Measurements from ENCODE around the gene ZSWIM1.

Gene ZSWIM1

DNA sequence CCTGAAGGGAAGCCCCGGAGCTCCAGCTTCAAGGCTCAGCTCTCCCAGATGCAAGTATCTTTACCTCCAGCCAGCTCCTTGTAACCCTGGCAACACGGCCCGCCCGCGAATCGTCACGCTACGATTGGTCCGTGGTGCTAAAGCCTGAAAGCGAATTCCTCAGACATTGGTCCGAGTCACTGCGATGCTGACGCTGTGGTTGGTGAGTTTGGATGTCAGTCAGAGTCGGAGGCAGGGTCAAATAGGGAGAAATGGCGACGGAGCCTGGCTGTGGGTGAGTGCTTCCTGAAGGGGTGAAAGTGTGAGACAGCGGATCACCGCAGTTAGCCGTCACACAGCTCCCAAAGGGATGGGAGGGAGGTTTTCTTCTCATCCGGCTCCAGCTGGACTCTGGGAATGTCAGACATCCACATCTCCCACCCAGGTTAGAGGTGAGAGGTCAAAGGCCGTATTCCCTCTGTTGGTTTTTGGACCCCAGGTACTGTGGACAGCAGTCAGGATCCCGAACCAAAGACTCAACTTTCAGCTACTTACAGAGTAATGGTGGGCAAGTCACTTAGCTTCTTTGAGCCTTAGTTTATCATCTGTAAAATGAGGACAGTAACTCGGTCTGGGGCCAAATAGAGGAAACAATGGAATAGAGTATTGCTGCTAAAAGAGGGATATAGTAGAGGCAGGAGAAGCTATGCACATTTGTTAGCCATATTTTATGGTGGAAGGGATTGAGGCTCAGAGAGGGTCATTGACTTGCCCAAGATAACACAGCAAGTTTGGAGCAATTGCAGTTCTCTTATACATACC lies at the start of gene ZSWIM1:
Gene ZSWIM1, plus strand, starts transcription at position 240 of the 801 bp plus-strand sequence. CDS start 1,366 bp downstream, outside the sequence.
- peak; percentile 98 for DNase-seq

GRCh38 chr20:45832619-45833018 lies 48.4 kb upstream of the ZSWIM1 start:
- no peak for DNase-seq

DNA sequence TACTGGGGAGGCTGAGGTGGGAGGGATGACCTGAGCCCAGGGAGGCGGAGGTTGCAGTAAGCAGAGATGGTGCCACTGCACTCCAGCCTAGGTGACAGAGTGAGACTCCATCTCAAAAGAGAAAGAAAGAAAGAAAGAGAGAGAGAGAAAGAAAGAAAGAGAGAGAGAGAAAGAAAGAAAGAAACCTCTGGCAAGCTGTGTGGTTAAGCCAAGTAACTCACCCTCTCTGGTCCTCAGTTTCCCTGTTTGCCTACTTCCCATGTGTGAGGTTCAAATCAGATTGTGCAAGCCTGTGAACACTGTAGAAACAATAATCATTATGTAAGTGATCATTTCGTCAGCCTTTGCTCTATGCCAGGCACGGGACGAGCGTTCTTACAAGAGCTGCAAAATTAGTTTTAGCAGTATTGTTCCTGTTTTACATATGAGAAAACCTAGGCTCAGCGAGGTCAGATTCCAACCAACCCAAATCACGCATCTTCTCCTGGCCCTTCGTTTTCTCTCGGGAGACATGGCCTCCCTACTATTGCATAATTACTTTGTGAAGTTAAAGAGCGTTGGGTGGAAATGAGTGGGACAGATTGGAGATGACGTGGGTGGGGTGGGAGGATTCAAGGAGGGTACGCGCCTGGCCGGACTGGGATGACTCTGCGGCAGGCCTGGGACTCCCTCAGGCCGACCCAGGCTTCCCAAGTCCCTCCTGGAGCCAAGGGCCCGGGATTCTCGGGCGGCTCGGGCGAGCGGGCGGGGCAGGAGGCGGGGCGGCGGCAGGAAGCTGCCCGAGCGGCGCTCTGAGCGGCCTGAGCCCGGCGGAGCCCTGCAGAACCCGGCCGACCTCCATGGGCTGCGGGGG lies 47.8 kb upstream of the ZSWIM1 start, which contains the start of gene SNX21:
Gene SNX21, plus strand, starts transcription at position 770 of the 853 bp plus-strand sequence. CDS start 121 bp downstream, outside the sequence.
- DNase-seq = peak; percentile 50

DNA sequence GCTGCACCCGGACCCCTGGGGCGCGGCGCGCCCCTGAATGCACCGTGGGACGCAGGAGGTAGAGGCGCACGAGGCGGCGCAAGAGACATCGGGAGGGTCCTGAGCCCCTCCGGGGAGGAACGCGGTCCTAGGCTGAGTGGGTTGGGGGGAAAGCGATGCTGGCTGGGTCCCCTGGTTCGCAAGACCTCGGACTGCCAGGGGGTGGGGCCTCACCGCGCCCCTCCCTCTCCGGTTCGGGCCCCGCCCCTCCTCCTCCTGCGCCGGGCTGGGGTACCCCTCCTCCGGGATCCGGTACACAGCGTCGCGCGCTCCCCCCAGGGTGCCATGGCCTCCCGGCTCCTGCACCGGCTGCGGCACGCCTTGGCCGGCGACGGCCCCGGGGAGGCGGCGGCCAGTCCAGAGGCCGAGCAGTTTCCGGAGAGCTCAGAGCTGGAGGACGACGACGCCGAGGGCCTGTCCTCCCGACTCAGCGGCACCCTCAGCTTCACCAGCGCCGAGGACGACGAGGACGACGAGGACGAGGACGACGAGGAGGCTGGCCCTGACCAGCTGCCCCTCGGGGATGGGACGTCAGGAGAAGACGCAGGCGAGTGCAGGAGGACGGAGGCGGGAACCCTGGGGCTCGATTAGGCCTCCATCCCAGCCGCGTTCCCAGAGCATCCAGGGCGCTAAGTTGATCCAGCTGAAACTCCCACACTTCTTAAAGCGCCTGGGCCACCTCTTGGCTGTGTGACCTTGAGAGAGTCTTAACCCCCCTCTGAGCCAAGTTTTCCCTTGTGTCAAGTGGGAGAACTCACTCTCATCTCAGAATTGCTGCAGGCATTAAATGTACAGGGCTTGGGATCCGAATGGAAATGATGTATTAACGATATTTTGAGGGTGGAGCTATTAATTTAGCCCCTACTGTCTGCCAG lies 46.9 kb upstream of the ZSWIM1 start:
- DNase-seq = peak; percentile 61

DNA sequence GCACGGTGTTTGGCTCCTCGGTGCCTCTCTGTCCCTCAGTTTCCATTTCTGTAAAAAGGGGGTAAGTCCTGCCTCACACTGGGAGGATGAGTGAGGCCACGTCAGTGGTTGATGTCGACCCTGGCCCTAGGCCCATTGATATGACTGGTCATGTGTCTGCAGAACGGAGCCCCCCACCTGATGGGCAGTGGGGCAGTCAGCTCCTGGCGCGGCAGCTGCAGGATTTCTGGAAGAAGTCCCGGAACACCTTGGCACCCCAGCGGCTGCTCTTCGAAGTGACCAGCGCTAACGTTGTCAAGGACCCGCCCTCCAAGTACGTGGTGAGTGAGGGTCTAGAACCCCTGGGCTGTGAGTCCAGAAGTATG lies 46.2 kb upstream of the ZSWIM1 start:
- no peak for DNase-seq

- DNase-seq = no peak
Measured at GRCh38 chr20:45835329-45835765, 45.7 kb upstream of the ZSWIM1 start.

- no peak for DNase-seq
Measured at GRCh38 chr20:45835825-45836224, 45.2 kb upstream of the ZSWIM1 start.

GRCh38 chr20:45836841-45837240 lies 44.2 kb upstream of the ZSWIM1 start:
- DNase-seq = no peak

DNA sequence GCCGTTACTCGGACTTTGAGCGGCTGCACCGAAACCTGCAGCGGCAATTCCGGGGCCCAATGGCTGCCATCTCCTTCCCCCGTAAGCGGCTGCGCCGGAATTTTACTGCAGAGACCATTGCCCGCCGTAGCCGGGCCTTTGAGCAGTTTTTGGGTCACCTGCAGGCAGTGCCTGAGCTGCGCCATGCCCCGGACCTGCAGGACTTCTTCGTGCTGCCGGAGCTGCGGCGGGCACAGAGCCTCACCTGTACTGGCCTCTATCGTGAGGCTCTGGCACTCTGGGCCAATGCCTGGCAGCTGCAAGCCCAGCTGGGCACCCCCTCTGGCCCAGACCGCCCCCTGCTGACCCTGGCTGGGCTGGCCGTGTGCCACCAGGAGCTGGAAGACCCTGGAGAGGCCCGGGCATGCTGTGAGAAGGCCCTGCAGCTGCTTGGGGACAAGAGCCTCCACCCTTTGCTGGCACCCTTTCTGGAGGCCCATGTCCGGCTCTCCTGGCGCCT lies 40.3 kb upstream of the ZSWIM1 start:
- DNase-seq = no peak

GRCh38 chr20:45841407-45842129 lies 39.5 kb upstream of the ZSWIM1 start:
- DNase-seq = no peak

GRCh38 chr20:45842169-45842812 lies 38.7 kb upstream of the ZSWIM1 start:
- DNase-seq = no peak

DNA sequence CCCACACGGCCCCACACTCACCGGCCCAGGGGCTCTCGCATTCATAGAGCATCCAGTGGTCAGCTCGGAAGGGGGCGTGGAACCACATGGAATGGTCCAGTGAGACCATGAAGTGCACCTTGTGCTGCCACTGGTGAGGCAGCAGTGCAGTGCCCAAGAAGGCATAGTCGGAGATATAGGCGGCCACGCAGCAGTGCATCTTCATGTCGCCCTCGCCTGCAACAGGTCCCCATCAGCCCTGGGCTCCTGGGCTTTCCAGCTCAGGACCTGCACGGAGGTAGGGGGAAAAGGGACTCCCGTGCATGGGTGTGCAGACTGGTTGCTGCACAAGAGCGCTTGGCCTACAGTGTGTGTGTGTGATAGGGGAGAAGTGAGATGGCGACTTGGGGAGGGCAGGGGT lies 37.5 kb upstream of the ZSWIM1 start:
- DNase-seq = no peak

- DNase-seq = no peak
Measured at GRCh38 chr20:45845452-45845851, 35.6 kb upstream of the ZSWIM1 start.

DNA sequence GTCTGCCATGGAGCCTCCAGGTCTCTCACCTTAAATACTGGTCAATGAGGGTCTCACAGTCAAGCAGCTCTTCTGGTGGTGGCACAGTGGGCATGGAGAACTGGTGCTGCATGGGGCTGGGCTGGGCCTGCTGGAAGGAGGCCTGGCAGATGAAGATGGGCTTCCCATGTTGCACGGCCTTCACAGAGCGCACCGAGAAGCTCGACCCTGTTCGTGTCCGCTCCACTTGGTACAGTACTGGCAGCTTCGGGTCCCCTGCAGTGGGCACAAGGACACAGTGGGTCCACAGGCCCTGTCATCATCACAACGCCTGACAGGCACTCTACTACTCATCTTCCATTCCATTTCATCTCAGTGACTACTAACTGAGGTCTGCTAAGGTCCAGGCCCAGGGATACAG lies 32.6 kb upstream of the ZSWIM1 start:
- no peak for DNase-seq

- no peak for DNase-seq
Measured at GRCh38 chr20:45848969-45849582, 32.0 kb upstream of the ZSWIM1 start.

DNA sequence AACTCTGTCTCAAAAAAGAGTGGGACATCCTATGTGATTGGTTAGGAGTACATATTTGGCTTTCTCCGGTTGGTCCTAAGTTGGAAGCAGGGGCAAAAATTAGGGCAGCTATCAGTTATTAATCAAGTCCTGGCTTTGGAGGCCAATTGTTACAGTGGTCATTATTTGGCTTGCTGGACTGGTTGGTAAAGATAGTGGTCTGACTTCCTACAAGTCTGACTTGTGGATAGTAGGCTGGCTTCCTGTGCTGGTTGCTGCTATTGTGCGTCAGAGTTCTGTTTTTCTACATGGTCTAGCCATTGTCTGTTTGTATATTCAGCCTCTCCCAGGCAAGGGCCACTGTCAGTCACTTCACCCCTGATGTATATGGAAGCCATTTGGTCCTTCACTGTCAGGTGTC lies 30.8 kb upstream of the ZSWIM1 start:
- no peak for DNase-seq

DNA sequence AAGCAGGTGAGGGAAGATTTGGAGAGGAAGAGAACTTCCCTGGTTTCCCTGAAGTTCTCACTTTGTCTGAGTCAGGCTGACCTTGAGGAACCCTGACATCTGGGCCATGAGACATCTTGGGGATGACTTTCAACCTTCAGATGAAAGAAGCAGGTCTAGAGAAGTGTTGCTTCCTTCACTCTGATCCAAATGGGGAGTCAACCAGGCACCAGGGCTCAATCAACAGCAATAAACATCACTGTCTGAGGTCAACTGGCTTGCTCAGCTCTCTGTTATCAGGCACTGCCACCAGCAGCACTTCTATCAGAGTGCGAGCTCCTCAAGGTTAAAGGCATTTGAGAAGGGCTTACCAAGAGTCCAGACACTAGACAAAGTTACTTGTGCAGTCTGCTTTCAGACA lies 30.1 kb upstream of the ZSWIM1 start:
- no peak for DNase-seq

DNA sequence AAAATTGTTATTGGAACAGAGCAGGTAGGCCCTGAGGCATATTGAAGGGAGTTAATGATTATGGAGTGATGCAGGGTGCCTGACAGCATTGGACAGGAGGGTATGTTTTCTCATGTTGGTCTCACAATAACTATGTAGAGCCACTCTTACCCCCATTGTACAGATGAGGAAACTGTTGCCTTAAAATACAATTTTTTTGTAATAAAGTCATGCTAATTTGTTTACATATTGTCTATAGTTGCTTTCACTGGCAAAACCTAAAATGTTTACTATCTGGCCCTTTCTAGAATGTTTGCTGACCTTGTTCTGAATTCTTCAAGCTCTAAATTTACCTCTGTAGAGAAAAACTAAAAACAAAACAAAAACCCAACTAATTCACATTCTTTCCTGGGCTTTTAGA lies 29.5 kb upstream of the ZSWIM1 start:
- no peak for DNase-seq

DNA sequence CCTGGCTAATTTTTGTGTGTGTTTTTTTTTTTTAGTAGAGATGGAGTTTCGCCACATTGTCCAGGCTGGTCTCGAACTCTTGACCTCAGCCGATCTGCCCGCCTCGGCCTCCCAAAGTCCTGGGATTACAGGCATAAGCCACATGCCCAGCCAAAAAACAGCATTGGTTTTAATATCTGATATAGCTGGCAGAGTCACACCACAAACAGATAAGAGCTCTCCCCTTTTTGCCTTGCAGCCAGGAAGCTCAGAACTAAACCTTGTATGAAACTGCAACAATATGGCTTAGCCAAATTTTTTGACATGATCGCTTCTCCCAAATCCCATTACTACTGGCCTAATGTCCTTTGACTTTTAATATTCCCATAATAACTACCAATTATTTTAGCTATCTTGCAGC lies 28.7 kb upstream of the ZSWIM1 start:
- no peak for DNase-seq

DNA sequence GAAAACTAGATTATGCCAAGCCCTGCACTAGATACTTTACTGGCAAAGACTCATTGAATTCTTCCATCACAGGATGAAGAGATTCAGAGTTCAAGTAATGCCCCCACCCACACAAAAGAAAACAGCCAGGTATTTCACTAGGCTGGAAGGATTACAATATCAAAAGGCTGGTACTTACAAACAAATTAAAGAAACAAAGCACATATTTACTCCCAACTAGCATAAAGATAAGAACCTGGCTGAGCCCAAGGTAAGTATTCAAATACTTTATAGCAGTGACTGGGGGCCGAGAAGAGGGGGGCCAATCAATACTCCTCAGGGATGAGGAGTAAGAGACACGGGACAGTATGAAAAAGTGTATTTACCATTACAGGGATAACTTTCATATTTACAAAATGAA lies 27.5 kb upstream of the ZSWIM1 start:
- DNase-seq = no peak

Measured in NCI-H510A treated with DMSO at 0.1 percent for 48 hours (cell line).